CD14-positive monocyte (primary cell): Measurements from ENCODE around the gene SFRP5. TPM values are rescaled to one million over a fixed set of nuclear protein-coding genes. Genes with fewer than 3 reads are reported as not detected.

ENCODE experiments used
- DNase-seq, 3 donors: peaks; one replicate each; pipeline ENCODE4 v3.0.0-alpha.2; 2011 to 2022
- H2AFZ ChIP-seq: 2 replicates; pipeline ENCODE4 v1.6.0; 2012; ENCODE audit warnings: mild to moderate bottlenecking, low read depth, low read length, inconsistent platforms; ENCODE audit not compliant: insufficient read depth, poor library complexity, severe bottlenecking
- H3K27ac ChIP-seq, 2 donors: 1 replicate in 1 of 2; 2 replicates in 1 of 2; pipeline ENCODE4 v1.5.1; 2012 to 2013; ENCODE audit warnings: low read length in 2 of 2, control low read depth in 1 of 2, inconsistent platforms in 1 of 2, low read depth in 1 of 2, mild to moderate bottlenecking in 1 of 2
- H3K27me3 ChIP-seq, 2 donors: one replicate each; pipeline versions ENCODE4 v1.6.0 to v1.6.1; 2011 to 2013; ENCODE audit warnings: low read length in 2 of 2; ENCODE audit not compliant: control insufficient read depth in 2 of 2, insufficient read depth in 2 of 2
- H3K36me3 ChIP-seq, 2 donors: replicated peaks in 1 of 2; 1 replicate in 1 of 2; 2 replicates in 1 of 2; pipeline versions ENCODE4 v1.5.1 to v1.6.1; 2012 to 2013; ENCODE audit warnings: low read length in 2 of 2, control low read depth in 1 of 2, inconsistent platforms in 1 of 2, mild to moderate bottlenecking in 1 of 2; ENCODE audit not compliant: insufficient read depth in 2 of 2, control insufficient read depth in 1 of 2
- H3K4me1 ChIP-seq, 2 donors: 1 replicate in 1 of 2; 2 replicates in 1 of 2; pipeline versions ENCODE4 v1.5.1 to v1.6.1; 2012 to 2013; ENCODE audit warnings: low read length in 2 of 2, control low read depth in 1 of 2, inconsistent platforms in 1 of 2, mild to moderate bottlenecking in 1 of 2, moderate library complexity in 1 of 2; ENCODE audit not compliant: insufficient read depth in 2 of 2, control insufficient read depth in 1 of 2
- H3K4me2 ChIP-seq: replicated peaks from 2 replicates; pipeline ENCODE3; 2012; ENCODE audit warnings: low read length, moderate library complexity, mild to moderate bottlenecking; ENCODE audit not compliant: poor library complexity, severe bottlenecking; ENCODE audit errors: extremely low read depth
- H3K4me3 ChIP-seq, 3 experiments: fragments of 200-600 bp in 1 of 3; sonication (generic) in 1 of 3; replicated peaks in 1 of 3; 1 replicate in 2 of 3; 2 replicates in 1 of 3; pipeline ENCODE4 v1.5.1; 2011 to 2013; ENCODE audit warnings: low read length in 3 of 3, mild to moderate bottlenecking in 3 of 3, control low read depth in 2 of 3, low read depth in 2 of 3, inconsistent platforms in 1 of 3, moderate library complexity in 1 of 3
- H3K79me2 ChIP-seq: 2 replicates; pipeline ENCODE4 v1.6.0; 2012; ENCODE audit warnings: mild to moderate bottlenecking, control low read depth, inconsistent platforms, low read length, moderate library complexity; ENCODE audit not compliant: insufficient read depth
- H3K9ac ChIP-seq: 2 replicates; pipeline ENCODE4 v1.6.0; 2017; ENCODE audit warnings: low read length, mild to moderate bottlenecking; ENCODE audit not compliant: insufficient read depth, poor library complexity, severe bottlenecking
- H3K9me3 ChIP-seq, 2 donors: replicated peaks in 1 of 2; 1 replicate in 1 of 2; 2 replicates in 1 of 2; pipeline versions ENCODE4 v1.5.1 to v1.6.1; 2012 to 2013; ENCODE audit warnings: low read length in 2 of 2, control low read depth in 1 of 2; ENCODE audit not compliant: control insufficient read depth in 1 of 2, insufficient read depth in 1 of 2
- H4K20me1 ChIP-seq: 2 replicates; pipeline ENCODE4 v1.6.0; 2012; ENCODE audit warnings: mild to moderate bottlenecking, low read length, control low read depth, moderate library complexity; ENCODE audit not compliant: insufficient read depth
- H3K27ac Mint-ChIP-seq, 7 donors: one replicate each; pipeline ENCODE4 v1.8.0; 2020; ENCODE audit warnings: mild to moderate bottlenecking in 7 of 7, mixed read lengths in 7 of 7, moderate library complexity in 6 of 7, inconsistent platforms in 2 of 7
- H3K27me3 Mint-ChIP-seq, 3 donors: one replicate each; pipeline ENCODE4 v1.8.0; 2021 to 2022; ENCODE audit warnings: low read depth in 3 of 3, mild to moderate bottlenecking in 3 of 3, mixed read lengths in 3 of 3, moderate library complexity in 3 of 3, inconsistent platforms in 1 of 3
- H3K36me3 Mint-ChIP-seq, 2 donors: one replicate each; pipeline ENCODE4 v1.8.0; 2020; ENCODE audit warnings: mixed read lengths in 2 of 2, inconsistent platforms in 1 of 2, mild to moderate bottlenecking in 1 of 2
- H3K4me1 Mint-ChIP-seq: one replicate; pipeline ENCODE4 v1.8.0; 2020; ENCODE audit warnings: mild to moderate bottlenecking, mixed read lengths
- H3K4me3 Mint-ChIP-seq, 2 donors: one replicate each; pipeline ENCODE4 v1.8.0; 2020; ENCODE audit warnings: mild to moderate bottlenecking in 2 of 2, mixed read lengths in 2 of 2, moderate library complexity in 1 of 2
- H3K9me3 Mint-ChIP-seq, 7 donors: one replicate each; pipeline ENCODE4 v1.8.0; 2020 to 2022; ENCODE audit warnings: mixed read lengths in 7 of 7, mild to moderate bottlenecking in 6 of 7, moderate library complexity in 6 of 7, inconsistent platforms in 2 of 7
- CTCF ChIP-seq: fragments of 200-600 bp; IDR thresholded peaks from one replicate; pipeline ENCODE4 v1.8.0; 2022; ENCODE audit warnings: antibody characterized with exemption, mild to moderate bottlenecking
- WGBS: methylation state at CpG from one replicate; pipeline ENCODE4 v1.1.5; 2013; ENCODE audit warnings: missing lambda C conversion rate; ENCODE audit not compliant: insufficient coverage; 5-methylcytosine and 5-hydroxymethylcytosine counted together
- intact Hi-C, 2 donors: fragments of 100-400 bp; cut with micrococcal nuclease; formaldehyde crosslinking; loops; one replicate each; pipeline versions ENCODE4 v1.15.0 to v1.15.1; 2023
- polyA plus RNA-seq, 3 donors: library from polyadenylated mRNA; depleted of rRNA in 1 of 3; unstranded in 2 of 3; stranded (reverse) in 1 of 3; fragments of 300-500 nt in 2 of 3; fragments of >200 nt in 1 of 3; fragmentation: Illumina TruSeq in 2 of 3; gene quantifications; 1 replicate in 2 of 3; 2 replicates in 1 of 3; pipeline ENCODE4 v1.2.3, GENCODE V29; 2012 to 2021

Gene SFRP5
- polyA plus RNA-seq, 3 donors, result not detected

GRCh38 chr10:97780841-97781617, 9.2 kb upstream of the SFRP5 start:
- Histone ChIP-seq H3K36me3 (no peaks in the 10 kb centered on the region), H3K4me2 (no peak overlapping the region), H3K4me1 (no peaks in the 10 kb centered on the region), H2AFZ (no peak overlapping the region), H3K9me3 (no peaks in the 10 kb centered on the region), H3K27me3 (no peaks in the 10 kb centered on the region), H4K20me1 (no peaks in the 10 kb centered on the region), H3K9ac (no peak overlapping the region), H3K79me2 (no peaks in the 10 kb centered on the region), H3K4me3 (no peak overlapping the region), H3K27ac (no peak overlapping the region)
- no peak for DNase-seq
- WGBS, result 76% methylated on average over 6 of the region's 7 CpGs
- no peak for TF ChIP-seq CTCF
- Mint-ChIP-seq H3K27me3 (peaks cover 1 to 11% (median 7%) of the 10 kb centered on the region in 3 donors), H3K36me3 (no peaks in the 10 kb centered on the region), H3K4me3 (no peak overlapping the region), H3K27ac (no peak overlapping the region), H3K9me3 (no peaks in the 10 kb centered on the region), H3K4me1 (no peaks in the 10 kb centered on the region)
- intact Hi-C loops, result no loop called here

- Histone ChIP-seq H3K4me2 (no peak overlapping the region), H3K4me1 (no peaks in the 10 kb centered on the region), H2AFZ (no peak overlapping the region), H3K9ac (no peak overlapping the region), H3K4me3 (no peak overlapping the region), H3K27me3 (no peaks in the 10 kb centered on the region), H4K20me1 (no peaks in the 10 kb centered on the region), H3K9me3 (no peaks in the 10 kb centered on the region), H3K79me2 (no peaks in the 10 kb centered on the region), H3K36me3 (no peaks in the 10 kb centered on the region), H3K27ac (no peak overlapping the region)
- Mint-ChIP-seq H3K4me1 (no peaks in the 10 kb centered on the region), H3K27me3 (peaks cover 6 to 13% (median 7%) of the 10 kb centered on the region in 3 donors), H3K27ac (peak overlapping the region in 1 of 7 donors; percentile 4), H3K9me3 (no peaks in the 10 kb centered on the region), H3K4me3 (no peak overlapping the region), H3K36me3 (no peaks in the 10 kb centered on the region)
- WGBS, result no CpG with 5 or more reads among the region's 3 CpGs
- intact Hi-C loops, result no loop called here
- no peak for TF ChIP-seq CTCF
- no peak for DNase-seq
These were observed 8.2 kb upstream of the SFRP5 start for GRCh38 chr10:97779975-97780374.
